GM12873 (cell line): ENCODE results near the gene PTPN11.

Experiments used
- TF ChIP-seq, protein P1 (sequence below): IDR thresholded peaks from 2 replicates; pipeline ENCODE4 v1.5.1; 2012; ENCODE audit warnings: low read depth, mild to moderate bottlenecking, moderate library complexity, low read length, control low read depth; ENCODE audit not compliant: insufficient read depth; ENCODE audit errors: missing control alignments

PTPN11 gene

DNA sequence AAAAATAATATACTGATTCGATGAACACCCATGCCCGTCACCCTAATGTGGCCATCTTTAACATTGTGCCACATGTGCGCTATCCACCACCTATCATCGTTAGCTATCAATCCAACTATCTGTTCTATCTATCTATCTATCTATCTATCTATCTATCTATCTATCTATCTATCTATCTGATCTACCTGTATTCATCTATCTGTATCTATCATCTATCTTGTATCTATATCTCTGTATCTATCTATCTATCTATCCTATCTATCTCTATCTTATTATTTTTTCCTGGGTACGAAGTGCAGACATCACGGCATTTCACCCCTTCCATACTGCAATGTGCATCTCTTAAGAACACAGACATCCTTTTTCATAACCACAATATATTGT, 106.7 kb downstream of the PTPN11 start:
- TF ChIP-seq, protein P1, sequence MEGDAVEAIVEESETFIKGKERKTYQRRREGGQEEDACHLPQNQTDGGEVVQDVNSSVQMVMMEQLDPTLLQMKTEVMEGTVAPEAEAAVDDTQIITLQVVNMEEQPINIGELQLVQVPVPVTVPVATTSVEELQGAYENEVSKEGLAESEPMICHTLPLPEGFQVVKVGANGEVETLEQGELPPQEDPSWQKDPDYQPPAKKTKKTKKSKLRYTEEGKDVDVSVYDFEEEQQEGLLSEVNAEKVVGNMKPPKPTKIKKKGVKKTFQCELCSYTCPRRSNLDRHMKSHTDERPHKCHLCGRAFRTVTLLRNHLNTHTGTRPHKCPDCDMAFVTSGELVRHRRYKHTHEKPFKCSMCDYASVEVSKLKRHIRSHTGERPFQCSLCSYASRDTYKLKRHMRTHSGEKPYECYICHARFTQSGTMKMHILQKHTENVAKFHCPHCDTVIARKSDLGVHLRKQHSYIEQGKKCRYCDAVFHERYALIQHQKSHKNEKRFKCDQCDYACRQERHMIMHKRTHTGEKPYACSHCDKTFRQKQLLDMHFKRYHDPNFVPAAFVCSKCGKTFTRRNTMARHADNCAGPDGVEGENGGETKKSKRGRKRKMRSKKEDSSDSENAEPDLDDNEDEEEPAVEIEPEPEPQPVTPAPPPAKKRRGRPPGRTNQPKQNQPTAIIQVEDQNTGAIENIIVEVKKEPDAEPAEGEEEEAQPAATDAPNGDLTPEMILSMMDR: no peak

GRCh38 chr12:112527082-112527481, 108.3 kb downstream of the PTPN11 start:
- TF ChIP-seq, protein P1: no peak

GRCh38 chr12:112527501-112527900, 108.8 kb downstream of the PTPN11 start:
- TF ChIP-seq, protein P1: no peak

DNA sequence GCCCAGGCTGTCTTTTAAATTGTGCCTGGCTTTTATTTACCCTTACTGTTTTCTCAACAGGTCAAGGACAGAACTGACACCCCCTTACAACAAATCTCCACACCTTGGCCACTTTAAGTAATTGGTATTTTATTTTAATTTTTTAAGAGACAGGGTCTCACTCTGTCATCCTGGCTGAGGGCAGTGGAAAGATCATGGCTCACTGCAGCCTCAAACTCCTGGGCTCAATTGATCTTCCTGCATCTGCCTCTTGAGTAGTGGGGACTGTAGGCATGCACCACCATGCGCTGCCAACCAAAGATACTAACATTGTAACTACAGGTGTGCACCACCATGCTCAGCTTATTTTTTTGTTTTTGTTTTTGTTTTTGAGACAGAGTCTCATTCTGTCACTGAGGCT, 109.8 kb downstream of the PTPN11 start:
- TF ChIP-seq, protein P1: no peak

- TF ChIP-seq, protein P1: no peak
These were observed 112.2 kb downstream of the PTPN11 start for GRCh38 chr12:112530941-112531340.

GRCh38 chr12:112532106-112532505, 113.4 kb downstream of the PTPN11 start:
- TF ChIP-seq, protein P1: no peak

DNA sequence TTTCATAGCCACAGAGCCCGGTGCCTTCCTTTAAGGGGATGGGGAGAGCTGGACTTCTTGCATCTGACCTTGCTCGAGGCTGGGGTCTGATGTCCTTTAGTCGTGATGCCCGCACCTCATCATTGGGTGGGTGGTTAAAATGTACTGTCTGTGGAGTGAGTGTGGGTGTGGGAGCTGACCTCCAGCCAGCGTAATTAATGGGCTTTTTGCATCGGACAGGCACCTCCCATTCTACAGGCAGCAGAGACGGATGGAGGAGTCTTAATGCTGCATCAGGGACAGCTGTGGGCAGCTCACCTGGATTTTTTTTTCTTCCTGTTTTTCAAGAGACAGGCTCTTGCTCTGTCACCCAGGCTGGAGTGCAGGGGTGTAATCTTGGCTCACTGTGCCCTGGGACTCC, 114.8 kb downstream of the PTPN11 start:
- TF ChIP-seq, protein P1: no peak

DNA sequence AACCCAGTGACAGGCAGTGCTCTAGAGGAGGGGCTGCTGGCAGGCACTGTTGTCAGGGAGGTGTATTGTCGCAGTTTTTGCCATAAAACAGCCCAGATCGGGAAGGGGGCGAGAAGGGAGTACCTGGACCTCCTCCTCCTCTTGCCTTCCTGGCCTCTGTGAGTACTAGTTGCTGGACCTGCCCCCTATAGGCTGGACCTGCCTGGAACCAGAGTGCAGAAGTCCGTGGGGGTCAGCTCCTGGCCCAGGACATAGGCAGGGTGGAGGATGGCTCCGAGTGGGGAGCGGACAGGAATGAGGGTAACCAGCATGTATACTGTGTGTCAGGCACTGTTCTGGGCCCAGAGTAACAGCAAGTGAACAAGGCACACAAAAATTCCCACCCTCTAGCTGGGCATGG, 116.3 kb downstream of the PTPN11 start:
- TF ChIP-seq, protein P1: no peak
